Measurements from ENCODE around the gene CHIC2.

The CHIC2 gene

GRCh38 chr4:54093324-54094240 lies 29.2 kb upstream of the CHIC2 start:
- DNase-seq (ENCODE audit: low read depth), result no peak

GRCh38 chr4:54092405-54093323 lies 28.3 kb upstream of the CHIC2 start:
- no peak for DNase-seq (ENCODE audit: low read depth)

- DNase-seq (ENCODE audit: low read depth), result peak; percentile 78
Observed at GRCh38 chr4:54091637-54092404, 27.4 kb upstream of the CHIC2 start.

GRCh38 chr4:54090804-54091623 lies 26.6 kb upstream of the CHIC2 start:
- DNase-seq (ENCODE audit: low read depth), result no peak

GRCh38 chr4:54090404-54090803 lies 26.0 kb upstream of the CHIC2 start:
- DNase-seq (ENCODE audit: low read depth), result no peak

- no peak for DNase-seq (ENCODE audit: low read depth)
Observed at GRCh38 chr4:54089875-54090274, 25.5 kb upstream of the CHIC2 start.

- DNase-seq (ENCODE audit: low read depth), result peak; percentile 89
Observed at GRCh38 chr4:54085284-54085683, 20.9 kb upstream of the CHIC2 start.

GRCh38 chr4:54082168-54082567 lies 17.8 kb upstream of the CHIC2 start:
- peak; percentile 99 for DNase-seq (ENCODE audit: low read depth)

GRCh38 chr4:54077812-54078211 lies 13.4 kb upstream of the CHIC2 start:
- peak; percentile 56 for DNase-seq (ENCODE audit: low read depth)

- DNase-seq (ENCODE audit: low read depth), result peak; percentile 49
Observed at GRCh38 chr4:54076673-54077072, 12.3 kb upstream of the CHIC2 start.

GRCh38 chr4:54074381-54074780 lies 10.0 kb upstream of the CHIC2 start:
- no peak for DNase-seq (ENCODE audit: low read depth)

- DNase-seq (ENCODE audit: low read depth), result peak; percentile 63
Observed at GRCh38 chr4:54073271-54073880, 9.0 kb upstream of the CHIC2 start.

GRCh38 chr4:54067166-54067565 lies 2.8 kb upstream of the CHIC2 start:
- peak; percentile 74 for DNase-seq (ENCODE audit: low read depth)

GRCh38 chr4:54066718-54067129 lies 2.3 kb upstream of the CHIC2 start:
- no peak for DNase-seq (ENCODE audit: low read depth)

- DNase-seq (ENCODE audit: low read depth), result no peak
Observed at GRCh38 chr4:54066088-54066415, 1.6 kb upstream of the CHIC2 start.

- peak; percentile 87 for DNase-seq (ENCODE audit: low read depth)
Observed at GRCh38 chr4:54065282-54066087, 1.1 kb upstream of the CHIC2 start.

- peak; percentile 43 for DNase-seq (ENCODE audit: low read depth)
Observed at GRCh38 chr4:54063737-54064316, 578 bp downstream of the CHIC2 start.

- DNase-seq (ENCODE audit: low read depth), result peak; percentile 84
Observed at GRCh38 chr4:54063229-54063628, 1.2 kb downstream of the CHIC2 start.

GRCh38 chr4:54062392-54062791 lies 2.0 kb downstream of the CHIC2 start:
- no peak for DNase-seq (ENCODE audit: low read depth)

GRCh38 chr4:54061873-54062272 lies 2.5 kb downstream of the CHIC2 start:
- no peak for DNase-seq (ENCODE audit: low read depth)

Data from EH (cell line).